Right lobe of liver (tissue), 6 donors: Measurements from ENCODE around the gene HSPBP1. TPM values are rescaled to one million over a fixed set of nuclear protein-coding genes. Genes with fewer than 3 reads are reported as not detected.
"Not testable (repeated sequence)": the region's sequence is repeated elsewhere in the genome, so short reads cannot be mapped to it uniquely, and the experiment has no call there.

ENCODE experiments used
- ATAC-seq, 4 donors: fragments of 200-7000 bp; cut with Tn5 transposase; one replicate each; pipeline ENCODE4 v1.9.1; 2020; ENCODE audit warnings: mild to moderate bottlenecking in 4 of 4, moderate library complexity in 4 of 4
- DNase-seq, 3 donors: peaks; one replicate each; pipeline ENCODE4 v3.0.0-alpha.2; 2020
- H3K27ac ChIP-seq, 3 donors: fragments of 200-600 bp; one replicate each; pipeline ENCODE4 v1.8.0; 2022
- H3K27me3 ChIP-seq, 2 donors: fragments of 200-600 bp; one replicate each; pipeline ENCODE4 v1.8.0; 2022
- H3K36me3 ChIP-seq, 4 donors: fragments of 200-600 bp; sonication (generic) in 1 of 4; one replicate each; pipeline versions ENCODE4 v1.5.1 to v1.8.0; 2017 to 2022; ENCODE audit warnings: control low read depth in 1 of 4
- H3K4me1 ChIP-seq, 4 donors: fragments of 200-600 bp; sonication (generic) in 1 of 4; one replicate each; pipeline versions ENCODE4 v1.5.1 to v1.8.0; 2017 to 2022; ENCODE audit warnings: control low read depth in 1 of 4
- H3K4me3 ChIP-seq, 3 donors: fragments of 200-600 bp; one replicate each; pipeline ENCODE4 v1.8.0; 2022
- H3K9me3 ChIP-seq, 4 donors: fragments of 200-600 bp; sonication (generic) in 1 of 4; one replicate each; pipeline versions ENCODE4 v1.5.1 to v1.8.0; 2017 to 2022; ENCODE audit warnings: control low read depth in 1 of 4
- CTCF ChIP-seq, 4 donors: fragments of 200-600 bp in 3 of 4; fragments of 450-650 bp in 1 of 4; IDR thresholded peaks; one replicate each; pipeline versions ENCODE4 v1.5.1 to v1.8.0; 2016 to 2022; ENCODE audit warnings: antibody characterized with exemption in 4 of 4, mild to moderate bottlenecking in 2 of 4
- POLR2A ChIP-seq: fragments of 450-650 bp; IDR thresholded peaks from one replicate; pipeline ENCODE4 v1.6.1; 2017; ENCODE audit warnings: antibody characterized with exemption, mild to moderate bottlenecking
- WGBS: methylation state at CpG from one replicate; pipeline ENCODE4 v1.1.6; 2018; ENCODE audit warnings: low coverage, low lambda C conversion rate; ENCODE audit not compliant: insufficient coverage; ENCODE audit errors: missing lambda C conversion rate; 5-methylcytosine and 5-hydroxymethylcytosine counted together
- intact Hi-C, 2 donors: fragments of 100-400 bp; cut with DNase I; formaldehyde crosslinking; loops; one replicate each; pipeline versions ENCODE4 v1.11.2 to v1.14.1; 2022
- total RNA-seq, 6 experiments: library from RNA; depleted of rRNA in 2 of 6; stranded (reverse); fragments of >200 nt in 2 of 6; fragmentation: NEBNext Ultra II Directional in 3 of 6; extraction: Animal tissue kit (Norgen Biotek cat#: 25700) in 3 of 6; gene quantifications; one replicate each; pipeline versions ENCODE4 v1.1.0 to v1.2.4, GENCODE V29; 2016 to 2023
- donor health status: DM: no; HTN: yes; CAD: no.
- donor health status: DM: no; HTN: no; CAD: no.
- donor health status: DM: no; HTN: no; CAD: no.
- donor health status: DM: no; HTN: yes; CAD: no.
- donor health status: DM: no; HTN: yes; CAD: no.

Gene HSPBP1
- total RNA-seq, 6 experiments from 2014 or later, result 11.3 to 28.3 (median 15.6) TPM

- Histone ChIP-seq H3K36me3 (peaks cover 0 to 13% (median 1%) of the 10 kb centered on the region in 4 donors), H3K27me3 (no peaks in the 10 kb centered on the region), H3K4me3 (no peak overlapping the region), H3K4me1 (peaks cover 0 to 13% (median 5%) of the 10 kb centered on the region in 4 donors), H3K27ac (no peak overlapping the region), H3K9me3 (no peaks in the 10 kb centered on the region)
- no peak for TF ChIP-seq CTCF (IDR thresholded peaks at IDR 0.05)
- no peak for TF ChIP-seq POLR2A
- 92% methylated on average over 4 of the region's 7 CpGs for WGBS
- no peak for DNase-seq
- ATAC-seq, result no peak
- intact Hi-C loops, result no loop called here
These were observed 54.4 kb downstream of the HSPBP1 start for GRCh38 chr19:55225415-55225958.

- H3K27me3 ChIP-seq, H3K27ac ChIP-seq, H3K4me3 ChIP-seq, H3K9me3 ChIP-seq, intact Hi-C loops, ATAC-seq, H3K36me3 ChIP-seq, DNase-seq: not testable (repeated sequence)
- 70% methylated on average over 3 of the region's 11 CpGs for WGBS
- peaks cover 0 to 12% (median 5%) of the 10 kb centered on the region in 4 donors for H3K4me1 ChIP-seq
These were observed 55.1 kb downstream of the HSPBP1 start for GRCh38 chr19:55224679-55225414.

GRCh38 chr19:55224038-55224665, 55.8 kb downstream of the HSPBP1 start:
- no peaks in the 10 kb centered on the region for H3K9me3 ChIP-seq
- 57% methylated on average over 4 of the region's 26 CpGs for whole genome bisulfite sequencing
- no peak overlapping the region for H3K27ac ChIP-seq
- ATAC-seq (no peak), DNase-seq (no peak)
- H3K36me3 ChIP-seq, result peaks cover 0 to 5% (median 0%) of the 10 kb centered on the region in 4 donors
- no peak overlapping the region for H3K4me3 ChIP-seq
- intact Hi-C loops, result no loop called here
- H3K27me3 ChIP-seq, result no peaks in the 10 kb centered on the region
- H3K4me1 ChIP-seq, result peaks cover 0 to 5% (median 4%) of the 10 kb centered on the region in 4 donors
- no peak for TF ChIP-seq CTCF (IDR thresholded peaks at IDR 0.05)
- TF ChIP-seq POLR2A, result no peak

- no peak overlapping the region for H3K27ac ChIP-seq
- 60% methylated on average over 1 of the region's 17 CpGs for WGBS
- no peaks in the 10 kb centered on the region for H3K27me3 ChIP-seq
- TF ChIP-seq CTCF (IDR thresholded peaks at IDR 0.05) (no peak), POLR2A (no peak)
- no peak for DNase-seq
- ATAC-seq, result no peak
- no peaks in the 10 kb centered on the region for H3K4me1 ChIP-seq
- no peaks in the 10 kb centered on the region for H3K9me3 ChIP-seq
- H3K36me3 ChIP-seq, result peaks cover 0 to 5% (median 0%) of the 10 kb centered on the region in 4 donors
- no peak overlapping the region for H3K4me3 ChIP-seq
- intact Hi-C loops, result no loop called here
These were observed 56.4 kb downstream of the HSPBP1 start for GRCh38 chr19:55223291-55224037.
